HEK293T (cell line): ENCODE results near the gene OR2W1.

ENCODE experiments used
- BHLHE40 ChIP-seq: fragments of 450-650 bp; IDR thresholded peaks from 2 replicates; pipeline ENCODE4 v1.6.1; 2016; ENCODE audit warnings: mild to moderate bottlenecking, moderate library complexity, borderline replicate concordance
- ELF4 ChIP-seq: fragments of 450-650 bp; IDR thresholded peaks from 2 replicates; pipeline ENCODE4 v1.6.1; 2017; ENCODE audit warnings: antibody characterized with exemption
- FOXA1 ChIP-seq: fragments of 450-650 bp; IDR thresholded peaks from 2 replicates; pipeline ENCODE4 v1.6.1; 2016; ENCODE audit warnings: mild to moderate bottlenecking
- FOXK2 ChIP-seq: fragments of 450-650 bp; IDR thresholded peaks from 2 replicates; pipeline ENCODE4 v1.6.1; 2016; ENCODE audit warnings: mild to moderate bottlenecking
- FOXM1 ChIP-seq: fragments of 450-650 bp; IDR thresholded peaks from 2 replicates; pipeline ENCODE4 v1.6.1; 2017; ENCODE audit warnings: mild to moderate bottlenecking, borderline replicate concordance
- L3MBTL2 ChIP-seq: fragments of 450-650 bp; conservative IDR thresholded peaks from 2 replicates; pipeline ENCODE4 v1.6.1; 2016; ENCODE audit warnings: mild to moderate bottlenecking
- LEF1 ChIP-seq: fragments of 450-650 bp; IDR thresholded peaks from 2 replicates; pipeline ENCODE4 v1.6.1; 2017; ENCODE audit warnings: mild to moderate bottlenecking, borderline replicate concordance
- PKNOX1 ChIP-seq: fragments of 450-650 bp; IDR thresholded peaks from 2 replicates; pipeline ENCODE4 v1.6.1; 2016
- SP1 ChIP-seq: fragments of 450-650 bp; IDR thresholded peaks from 2 replicates; pipeline ENCODE4 v1.6.1; 2017
- SUZ12 ChIP-seq: fragments of 450-650 bp; IDR thresholded peaks from 2 replicates; pipeline ENCODE4 v1.6.1; 2016; ENCODE audit warnings: mild to moderate bottlenecking
- ZNF384 ChIP-seq: fragments of 450-650 bp; IDR thresholded peaks from 2 replicates; pipeline ENCODE4 v1.6.1; 2016

GRCh38 chr6:29028821-29029220 is 16.2 kb downstream of the OR2W1 start:
- TF ChIP-seq FOXK2, result no peak
- TF ChIP-seq ZNF384, result no peak
- no peak for TF ChIP-seq FOXM1
- no peak for TF ChIP-seq BHLHE40
- no peak for TF ChIP-seq SP1
- TF ChIP-seq FOXA1, result no peak
- no peak for TF ChIP-seq ELF4
- no peak for TF ChIP-seq SUZ12
- no peak for TF ChIP-seq LEF1
- no peak for TF ChIP-seq PKNOX1
- no peak for TF ChIP-seq L3MBTL2
